OCI-M2 (cell line): ENCODE measurements around the gene FZD7.

Source experiments
- DNase-seq: peaks from one replicate; lab custom pipeline; 2025; ENCODE audit not compliant: unreplicated experiment; lab: John Stamatoyannopoulos, UW

FZD7 gene

GRCh38 chr2:202033317-202034248 is at the start of gene FZD7:
FZD7 (plus strand) TSS chr2:202033855; CDS start chr2:202034648, 793 bp downstream.
- no peak for DNase-seq

- DNase-seq: no peak
These were observed 49.3 kb upstream of the FZD7 start for GRCh38 chr2:201984333-201984732.

DNA sequence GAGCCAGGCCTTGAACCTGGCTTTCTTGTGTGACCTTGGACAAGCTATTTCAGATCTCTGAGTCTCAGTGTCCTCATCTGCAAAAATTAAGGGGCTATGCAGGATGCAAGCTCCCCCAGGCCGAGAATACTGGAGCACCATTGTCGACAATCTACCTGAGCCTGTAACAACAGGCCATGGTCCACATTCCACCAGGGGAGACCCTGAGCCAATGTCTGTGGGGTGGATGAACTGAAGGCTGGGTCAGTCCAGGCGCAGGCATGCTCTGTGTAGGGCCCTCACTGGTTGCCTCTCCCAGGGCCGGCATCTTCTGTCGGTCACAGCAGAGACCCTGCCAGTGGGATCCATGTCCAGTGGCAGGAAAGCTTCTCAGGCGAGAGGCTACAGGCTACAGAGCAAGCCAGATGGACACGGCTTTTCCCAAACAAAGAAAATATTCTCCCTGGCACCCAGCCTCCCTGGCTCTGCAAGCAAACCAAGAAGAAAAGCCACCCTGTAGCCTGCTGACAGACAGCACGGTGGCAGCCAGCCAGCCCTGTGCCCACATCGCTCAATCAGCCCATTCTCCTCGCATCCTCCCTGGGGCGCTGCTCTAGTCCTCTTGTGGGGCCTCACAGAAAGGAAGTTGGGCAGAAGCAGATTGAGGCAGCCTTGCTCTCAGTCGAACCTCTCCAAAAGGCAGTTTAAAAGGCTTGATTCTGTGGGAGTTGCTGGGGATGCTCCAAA is 48.7 kb upstream of the FZD7 start:
- DNase-seq: no peak

GRCh38 chr2:201985728-201986462 is 47.8 kb upstream of the FZD7 start:
- DNase-seq: no peak

DNA sequence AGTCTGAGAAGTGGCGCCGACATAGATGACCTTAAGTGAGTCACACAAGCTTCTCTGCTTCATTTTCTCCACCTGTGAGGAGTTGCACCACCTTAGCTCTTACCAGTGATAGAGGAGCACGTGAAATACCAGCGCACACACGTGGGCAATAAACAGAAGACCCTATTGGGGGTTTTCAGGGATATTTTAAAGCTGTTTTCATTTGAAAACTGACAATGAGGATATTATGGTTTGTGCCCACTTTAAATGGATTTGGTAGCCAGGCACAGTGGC is 47.3 kb upstream of the FZD7 start:
- no peak for DNase-seq

- DNase-seq: no peak
These were observed 46.2 kb upstream of the FZD7 start for GRCh38 chr2:201987426-201987825.

DNA sequence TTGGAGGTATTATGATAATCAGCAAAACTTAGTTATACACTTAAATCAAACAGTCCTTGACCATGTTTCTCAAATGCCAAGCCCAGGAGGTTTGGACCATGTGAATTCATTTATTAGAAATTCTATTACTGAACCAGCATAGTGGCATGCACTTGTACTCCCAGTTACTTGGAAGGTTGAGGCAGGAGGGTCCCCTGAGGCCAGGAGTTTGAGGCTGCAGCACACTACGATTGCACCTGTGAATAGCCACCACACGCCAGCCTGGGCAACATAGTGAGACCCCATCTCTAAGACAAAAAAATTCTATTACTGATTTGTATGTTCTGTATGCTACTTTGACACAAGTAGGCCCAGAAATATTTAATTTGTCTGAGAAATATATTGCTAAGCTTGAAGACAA is 43.6 kb upstream of the FZD7 start:
- no peak for DNase-seq

DNA sequence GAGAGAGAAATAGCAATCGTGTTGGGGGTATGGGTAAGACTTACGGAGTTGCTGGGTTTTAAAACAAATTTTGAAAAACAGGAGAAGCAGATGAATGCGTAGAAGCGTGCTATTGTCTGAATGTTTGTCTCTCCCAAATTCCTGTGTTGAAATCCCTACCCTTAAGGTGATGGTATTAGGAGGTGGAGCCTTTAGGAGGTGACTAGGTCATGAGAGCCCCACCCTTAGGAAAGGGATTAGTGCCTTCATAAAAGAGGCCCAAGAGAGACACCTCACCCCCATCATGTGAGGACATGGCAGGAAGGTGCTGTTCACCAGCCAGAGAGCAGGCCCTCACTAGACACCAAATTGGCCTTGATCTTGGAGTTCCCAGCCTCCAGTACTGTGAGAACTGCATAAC is 40.7 kb upstream of the FZD7 start:
- no peak for DNase-seq

- DNase-seq: no peak
These were observed 38.5 kb upstream of the FZD7 start for GRCh38 chr2:201994973-201995638.

GRCh38 chr2:201996006-201996405 is 37.6 kb upstream of the FZD7 start:
- no peak for DNase-seq

DNA sequence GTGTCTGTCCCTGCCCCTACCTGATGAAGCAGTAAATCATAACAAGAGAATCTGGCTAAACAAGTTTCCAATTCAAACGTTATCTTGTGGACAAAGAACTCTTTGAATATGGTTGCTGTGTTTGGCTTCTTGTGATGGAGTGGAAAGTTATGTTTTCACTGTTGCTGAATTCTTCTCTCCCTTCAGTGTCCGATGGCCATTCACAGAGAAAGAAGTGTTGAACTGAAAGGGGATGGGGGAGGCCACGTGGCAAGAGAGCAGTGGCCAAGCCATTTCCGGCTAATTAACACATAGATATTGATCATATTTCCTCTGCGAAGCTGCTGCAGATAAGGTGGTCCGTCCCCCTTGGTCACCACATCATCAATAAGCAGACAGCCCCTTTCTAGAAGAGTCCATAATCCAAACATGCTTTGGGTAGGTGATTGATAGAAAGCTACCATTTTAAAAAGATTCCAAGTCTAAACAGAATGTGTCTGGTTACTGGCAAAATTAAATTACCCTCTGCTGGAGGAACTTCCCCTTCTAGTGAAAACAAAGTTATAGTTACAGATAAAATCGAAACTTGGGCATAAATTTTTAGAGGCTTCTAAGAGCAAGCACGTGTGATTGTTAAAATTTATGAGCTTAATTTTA is 36.9 kb upstream of the FZD7 start:
- no peak for DNase-seq

- no peak for DNase-seq
These were observed 34.4 kb upstream of the FZD7 start for GRCh38 chr2:201999279-201999678.

DNA sequence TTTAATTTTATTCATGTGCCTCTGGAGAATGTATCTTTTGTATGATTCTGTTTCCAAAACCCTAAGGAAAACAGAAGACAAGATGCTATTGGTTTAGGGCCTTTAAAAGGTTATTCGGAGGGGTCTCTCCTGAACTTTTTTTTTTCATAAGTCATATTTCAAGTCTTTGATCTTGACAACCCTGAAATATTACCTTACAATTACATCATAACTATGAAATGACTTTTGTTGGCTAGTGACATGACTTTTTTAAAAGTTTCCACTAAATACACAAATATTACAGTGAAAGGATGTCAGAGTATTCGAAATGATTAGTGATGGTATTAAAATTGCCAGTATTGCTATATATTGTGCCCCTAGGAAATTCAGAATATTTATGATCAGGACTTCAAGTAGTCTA is 31.8 kb upstream of the FZD7 start:
- DNase-seq: no peak

GRCh38 chr2:202002381-202002780 is 31.3 kb upstream of the FZD7 start:
- DNase-seq: no peak

- no peak for DNase-seq
These were observed 28.3 kb upstream of the FZD7 start for GRCh38 chr2:202005272-202005887.

GRCh38 chr2:202006301-202006700 is 27.4 kb upstream of the FZD7 start:
- DNase-seq: no peak

- DNase-seq: no peak
These were observed 26.4 kb upstream of the FZD7 start for GRCh38 chr2:202007015-202007982.

DNA sequence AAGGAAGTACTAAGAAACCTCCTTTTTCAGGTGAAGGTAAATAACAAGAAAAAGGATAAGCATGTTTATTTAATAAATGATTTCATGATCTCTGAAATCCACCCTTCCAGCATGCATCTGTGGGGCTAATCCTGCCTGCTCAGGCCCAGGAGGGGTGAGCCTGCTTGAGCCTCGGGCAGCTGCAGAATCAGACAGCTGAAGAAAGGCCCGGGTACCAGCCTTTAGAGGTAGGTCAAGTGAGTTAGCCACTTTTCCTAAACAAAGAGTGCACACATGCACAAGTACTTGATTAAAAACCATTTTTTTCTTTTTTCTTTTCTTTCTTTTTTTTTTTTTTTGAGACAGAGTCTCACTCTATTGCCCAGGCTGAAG is 25.7 kb upstream of the FZD7 start:
- no peak for DNase-seq

- no peak for DNase-seq
These were observed 24.6 kb upstream of the FZD7 start for GRCh38 chr2:202009019-202009481.
